Endometrial microvascular endothelial cells (primary cell): Measurements from ENCODE around the gene CHST7. TPM values are rescaled to one million over a fixed set of nuclear protein-coding genes. Genes with fewer than 3 reads are reported as not detected.

Source experiments
- in situ Hi-C: cut with HindIII; loops from 2 replicates; pipeline ENCODE4 v1.10.0; 2017; ENCODE audit warnings: low sequenced_read_pairs, low pct_unique_long_range_greater_than_20kb; ENCODE audit errors: inconsistent ontology term
- total RNA-seq: library from RNA; depleted of rRNA; stranded (reverse); fragments of >200 nt; gene quantifications from one replicate; pipeline ENCODE4 v1.2.3, GENCODE V29; 2015; ENCODE audit errors: inconsistent ontology term

The CHST7 gene
- total RNA-seq, 1 donor from 2014 or later: 10.7 TPM

GRCh38 chrX:46571423-46572339 is 1.9 kb upstream of the CHST7 start:
- in situ Hi-C loops: no loop called here

- in situ Hi-C loops: no loop called here
Measured at GRCh38 chrX:46572340-46572936, 1.1 kb upstream of the CHST7 start.

- in situ Hi-C loops: no loop called here
Measured at GRCh38 chrX:46573892-46574773, 568 bp downstream of the CHST7 start.

GRCh38 chrX:46574774-46575381 is 1.3 kb downstream of the CHST7 start:
- in situ Hi-C loops: no loop called here

- in situ Hi-C loops: no loop called here
Measured at GRCh38 chrX:46575586-46575985, 2.0 kb downstream of the CHST7 start.

GRCh38 chrX:46575991-46576392 is 2.4 kb downstream of the CHST7 start:
- in situ Hi-C loops: no loop called here

- in situ Hi-C loops: no loop called here
Measured at GRCh38 chrX:46576458-46576857, 2.9 kb downstream of the CHST7 start.

- in situ Hi-C loops: no loop called here
Measured at GRCh38 chrX:46577221-46578005, 3.8 kb downstream of the CHST7 start.

GRCh38 chrX:46579250-46579649 is 5.7 kb downstream of the CHST7 start:
- in situ Hi-C loops: no loop called here

GRCh38 chrX:46580613-46581012 is 7.0 kb downstream of the CHST7 start:
- in situ Hi-C loops: no loop called here

- in situ Hi-C loops: no loop called here
Measured at GRCh38 chrX:46582325-46582724, 8.8 kb downstream of the CHST7 start.

- in situ Hi-C loops: no loop called here
Measured at GRCh38 chrX:46582966-46583365, 9.4 kb downstream of the CHST7 start.

- in situ Hi-C loops: no loop called here
Measured at GRCh38 chrX:46584736-46585135, 11.2 kb downstream of the CHST7 start.

- in situ Hi-C loops: no loop called here
Measured at GRCh38 chrX:46587158-46587557, 13.6 kb downstream of the CHST7 start.

GRCh38 chrX:46587753-46588171 is 14.2 kb downstream of the CHST7 start:
- in situ Hi-C loops: no loop called here

- in situ Hi-C loops: no loop called here
Measured at GRCh38 chrX:46588263-46588662, 14.7 kb downstream of the CHST7 start.

- in situ Hi-C loops: no loop called here
Measured at GRCh38 chrX:46589977-46590723, 16.6 kb downstream of the CHST7 start.

- in situ Hi-C loops: no loop called here
Measured at GRCh38 chrX:46595084-46595483, 21.5 kb downstream of the CHST7 start.
